Neural progenitor cell (in vitro differentiated cells): ENCODE results near the gene TFCP2. TPM values are rescaled to one million over a fixed set of nuclear protein-coding genes. Genes with fewer than 3 reads are reported as not detected.

Experiments
- DNase-seq: peaks from one replicate; pipeline ENCODE4 v3.0.0-alpha.2; 2016; ENCODE audit warnings: low spot score
- H2AFZ ChIP-seq: fragments of 200-600 bp; sonication (generic); replicated peaks from 2 replicates; pipeline ENCODE4 v1.6.1; 2016; ENCODE audit warnings: antibody characterized with exemption
- H3F3A ChIP-seq: fragments of 200-600 bp; sonication (generic); 2 replicates; pipeline ENCODE4 v1.6.1; 2016; ENCODE audit warnings: antibody characterized with exemption, low read depth
- H3K27ac ChIP-seq: fragments of 200-600 bp; sonication (generic); 2 replicates; pipeline ENCODE4 v1.5.1; 2016; ENCODE audit warnings: mild to moderate bottlenecking
- H3K27me3 ChIP-seq: fragments of 200-600 bp; sonication (generic); 2 replicates; pipeline ENCODE4 v1.6.1; 2016; ENCODE audit warnings: mild to moderate bottlenecking, moderate library complexity
- H3K36me3 ChIP-seq: fragments of 200-600 bp; sonication (generic); 2 replicates; pipeline ENCODE4 v1.5.1; 2016
- H3K4me1 ChIP-seq: fragments of 200-600 bp; sonication (generic); 2 replicates; pipeline ENCODE4 v1.6.1; 2016; ENCODE audit warnings: mixed run types
- H3K4me2 ChIP-seq: fragments of 200-600 bp; sonication (generic); 2 replicates; pipeline ENCODE4 v1.6.1; 2016
- H3K4me3 ChIP-seq: fragments of 200-600 bp; sonication (generic); 2 replicates; pipeline ENCODE4 v1.5.1; 2016
- H3K79me2 ChIP-seq: fragments of 200-600 bp; sonication (generic); 2 replicates; pipeline ENCODE4 v1.6.1; 2016; ENCODE audit warnings: low read depth
- H3K9ac ChIP-seq: fragments of 200-600 bp; sonication (generic); 2 replicates; pipeline ENCODE4 v1.6.1; 2016
- H3K9me3 ChIP-seq: fragments of 200-600 bp; sonication (generic); 2 replicates; pipeline ENCODE4 v1.5.1; 2016; ENCODE audit warnings: low read depth
- H4K20me1 ChIP-seq: fragments of 200-600 bp; sonication (generic); 2 replicates; pipeline ENCODE4 v1.6.1; 2016; ENCODE audit warnings: low read depth
- H3K27ac Mint-ChIP-seq: 3 replicates; pipeline ENCODE4 v1.8.0; 2021; ENCODE audit warnings: mixed read lengths
- H3K27me3 Mint-ChIP-seq: 2 replicates; pipeline ENCODE4 v1.8.0; 2022; ENCODE audit warnings: low read depth, mild to moderate bottlenecking, inconsistent platforms, moderate library complexity, mixed read lengths; ENCODE audit not compliant: insufficient read depth
- H3K36me3 Mint-ChIP-seq: 3 replicates; pipeline ENCODE4 v1.8.0; 2021; ENCODE audit warnings: mixed read lengths
- H3K4me1 Mint-ChIP-seq: 3 replicates; pipeline ENCODE4 v1.8.0; 2021; ENCODE audit warnings: mixed read lengths
- H3K4me3 Mint-ChIP-seq: 3 replicates; pipeline ENCODE4 v1.8.0; 2021; ENCODE audit warnings: mild to moderate bottlenecking, moderate library complexity, mixed read lengths
- H3K9me3 Mint-ChIP-seq: 3 replicates; pipeline ENCODE4 v1.8.0; 2020; ENCODE audit warnings: mixed read lengths
- EZH2 ChIP-seq: fragments of 200-600 bp; sonication (generic); IDR thresholded peaks from 2 replicates; pipeline ENCODE4 v1.6.1; 2017; ENCODE audit warnings: antibody characterized with exemption, mild to moderate bottlenecking, moderate library complexity
- EZH2phosphoT487 ChIP-seq: fragments of 200-600 bp; sonication (generic); IDR thresholded peaks from 2 replicates; pipeline ENCODE4 v1.6.1; 2017; ENCODE audit warnings: antibody characterized with exemption
- total RNA-seq: library from RNA; depleted of rRNA; stranded (reverse); fragments of >200 nt; gene quantifications from 2 replicates; pipeline ENCODE4 v1.2.3, GENCODE V29; 2015; ENCODE audit warnings: low replicate concordance
- TF ChIP-seq, protein P1 (sequence below): fragments of 200-600 bp; sonication (generic); IDR thresholded peaks from 2 replicates; pipeline ENCODE4 v1.5.1; 2017; ENCODE audit warnings: antibody characterized with exemption, mild to moderate bottlenecking

TFCP2 gene
- total RNA-seq, 1 donor from 2014 or later = 28.8 TPM

DNA sequence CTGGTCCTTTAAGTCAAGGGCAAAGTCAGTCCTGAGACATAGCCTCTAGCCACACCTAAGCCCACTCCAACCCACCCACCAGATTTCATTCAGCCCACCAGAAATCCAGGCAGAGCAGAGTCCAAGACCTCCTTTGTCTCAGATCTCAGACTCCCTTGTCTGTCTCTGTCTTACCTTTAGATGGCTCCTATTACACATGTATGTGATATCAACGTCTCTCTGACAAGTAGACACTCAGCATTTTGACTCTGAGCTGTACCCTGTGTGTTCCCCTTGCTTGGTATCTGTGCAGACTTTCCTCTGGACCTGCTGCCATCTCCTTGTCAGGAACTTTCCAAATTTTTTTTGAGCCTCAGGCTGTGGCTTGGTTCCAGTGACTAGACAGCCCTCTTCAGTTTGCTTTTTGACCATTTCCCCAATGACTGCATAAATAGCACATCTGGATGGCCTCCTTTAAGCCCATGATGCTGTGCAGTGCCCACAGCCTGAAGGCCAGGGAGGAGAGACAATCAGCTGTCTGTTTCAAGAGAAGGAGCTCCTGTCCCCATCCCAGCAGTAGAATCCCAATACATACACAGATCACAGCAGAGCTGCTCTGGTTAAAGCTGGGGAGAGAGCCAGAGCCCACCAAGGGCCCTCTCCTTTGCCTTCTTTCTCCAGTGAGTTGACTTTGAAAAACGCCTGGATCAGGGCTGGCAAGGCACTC is 37.9 kb upstream of the TFCP2 start:
- no peaks in the 10 kb centered on the region for H3K4me1 ChIP-seq
- no peak overlapping the region for H3K4me3 Mint-ChIP-seq
- no peaks in the 10 kb centered on the region for H3K79me2 ChIP-seq
- H3K9ac ChIP-seq = no peak overlapping the region
- H3K27me3 Mint-ChIP-seq = peaks cover 8% of the 10 kb centered on the region
- no peaks in the 10 kb centered on the region for H3K9me3 ChIP-seq
- H3K36me3 Mint-ChIP-seq = no peaks in the 10 kb centered on the region
- no peak overlapping the region for H3K4me2 ChIP-seq
- H4K20me1 ChIP-seq = no peaks in the 10 kb centered on the region
- no peaks in the 10 kb centered on the region for H3K27me3 ChIP-seq
- H3F3A ChIP-seq = peaks cover 3% of the 10 kb centered on the region
- H3K36me3 ChIP-seq = no peaks in the 10 kb centered on the region
- H2AFZ ChIP-seq = no peak overlapping the region
- H3K4me3 ChIP-seq = no peak overlapping the region
- H3K27ac Mint-ChIP-seq = no peak overlapping the region
- H3K4me1 Mint-ChIP-seq = no peaks in the 10 kb centered on the region
- DNase-seq = no peak
- H3K9me3 Mint-ChIP-seq = no peaks in the 10 kb centered on the region
- TF ChIP-seq EZH2 (no peak), EZH2phosphoT487 (no peak)
- TF ChIP-seq, protein P1, sequence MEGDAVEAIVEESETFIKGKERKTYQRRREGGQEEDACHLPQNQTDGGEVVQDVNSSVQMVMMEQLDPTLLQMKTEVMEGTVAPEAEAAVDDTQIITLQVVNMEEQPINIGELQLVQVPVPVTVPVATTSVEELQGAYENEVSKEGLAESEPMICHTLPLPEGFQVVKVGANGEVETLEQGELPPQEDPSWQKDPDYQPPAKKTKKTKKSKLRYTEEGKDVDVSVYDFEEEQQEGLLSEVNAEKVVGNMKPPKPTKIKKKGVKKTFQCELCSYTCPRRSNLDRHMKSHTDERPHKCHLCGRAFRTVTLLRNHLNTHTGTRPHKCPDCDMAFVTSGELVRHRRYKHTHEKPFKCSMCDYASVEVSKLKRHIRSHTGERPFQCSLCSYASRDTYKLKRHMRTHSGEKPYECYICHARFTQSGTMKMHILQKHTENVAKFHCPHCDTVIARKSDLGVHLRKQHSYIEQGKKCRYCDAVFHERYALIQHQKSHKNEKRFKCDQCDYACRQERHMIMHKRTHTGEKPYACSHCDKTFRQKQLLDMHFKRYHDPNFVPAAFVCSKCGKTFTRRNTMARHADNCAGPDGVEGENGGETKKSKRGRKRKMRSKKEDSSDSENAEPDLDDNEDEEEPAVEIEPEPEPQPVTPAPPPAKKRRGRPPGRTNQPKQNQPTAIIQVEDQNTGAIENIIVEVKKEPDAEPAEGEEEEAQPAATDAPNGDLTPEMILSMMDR = no peak
- no peak overlapping the region for H3K27ac ChIP-seq

DNA sequence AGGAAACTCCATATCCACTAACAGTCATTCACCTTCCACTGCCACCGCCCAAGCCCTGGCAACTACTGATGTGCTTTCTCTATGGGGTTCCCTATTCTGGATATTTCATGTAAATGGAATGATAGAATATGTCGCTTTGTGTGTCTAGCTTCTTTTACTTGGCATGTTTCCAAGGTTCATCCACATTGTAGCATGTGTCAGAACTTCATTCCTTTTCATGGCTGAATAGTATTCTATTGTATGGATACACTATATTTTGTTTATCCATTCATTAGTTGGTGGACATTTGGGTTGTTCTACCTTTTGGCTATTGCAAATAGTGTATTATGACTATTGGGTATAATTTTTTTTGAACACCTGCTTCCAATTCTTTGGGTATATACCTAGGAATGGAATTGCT is 36.3 kb upstream of the TFCP2 start:
- H3K4me3 Mint-ChIP-seq = no peak overlapping the region

DNA sequence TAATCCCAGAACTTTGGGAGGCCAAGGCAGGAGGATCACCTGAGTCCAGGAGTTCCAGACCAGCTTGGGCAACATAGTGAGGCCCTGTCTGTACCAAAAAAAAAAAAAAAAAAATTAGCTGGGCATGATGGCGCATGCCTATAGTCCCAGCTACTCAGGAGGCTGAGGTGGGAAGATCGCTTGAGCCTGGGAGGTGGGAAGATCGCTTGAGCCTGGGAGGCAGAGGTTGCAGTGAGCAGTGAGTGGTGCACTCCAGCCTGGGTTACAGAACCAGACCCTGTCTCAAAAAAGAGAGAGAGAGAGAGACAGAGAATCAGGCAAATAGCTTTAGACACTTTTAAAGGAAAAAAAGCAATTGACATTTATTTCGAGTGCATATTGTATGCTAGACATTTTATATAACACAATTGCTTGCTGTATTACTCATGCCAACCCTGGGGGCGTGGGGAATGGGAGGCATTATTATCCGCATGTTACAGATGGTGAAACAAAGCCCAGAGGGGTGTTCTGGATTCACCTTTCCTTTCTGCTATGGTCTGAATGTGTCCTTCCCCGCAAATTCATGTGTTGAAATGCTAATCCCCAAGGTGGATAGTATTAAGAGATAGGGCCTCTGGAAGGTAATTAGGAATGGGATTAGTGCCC is 35.2 kb upstream of the TFCP2 start:
- Histone ChIP-seq H3K9ac (no peak overlapping the region), H3K9me3 (no peaks in the 10 kb centered on the region), H4K20me1 (no peaks in the 10 kb centered on the region), H3F3A (no peaks in the 10 kb centered on the region), H3K27me3 (no peaks in the 10 kb centered on the region), H3K4me2 (no peak overlapping the region), H2AFZ (no peak overlapping the region), H3K4me3 (no peak overlapping the region), H3K4me1 (no peaks in the 10 kb centered on the region), H3K79me2 (no peaks in the 10 kb centered on the region), H3K36me3 (no peaks in the 10 kb centered on the region), H3K27ac (no peak overlapping the region)
- no peak overlapping the region for H3K4me3 Mint-ChIP-seq
- peaks cover 6% of the 10 kb centered on the region for H3K27me3 Mint-ChIP-seq
- peaks cover 3% of the 10 kb centered on the region for H3K4me1 Mint-ChIP-seq
- H3K36me3 Mint-ChIP-seq = no peaks in the 10 kb centered on the region
- TF ChIP-seq EZH2phosphoT487 = no peak
- TF ChIP-seq, protein P1 = no peak
- no peak for TF ChIP-seq EZH2
- DNase-seq = no peak
- H3K9me3 Mint-ChIP-seq = no peaks in the 10 kb centered on the region
- peak overlapping the region; percentile 60 for H3K27ac Mint-ChIP-seq

More for the DNA sequence above, 36.3 kb upstream of the TFCP2 start:
- no peaks in the 10 kb centered on the region for H4K20me1 ChIP-seq
- H3K9me3 ChIP-seq = no peaks in the 10 kb centered on the region
- DNase-seq = no peak
- no peaks in the 10 kb centered on the region for H3F3A ChIP-seq
- H3K4me1 Mint-ChIP-seq = peaks cover 3% of the 10 kb centered on the region
- H3K27ac ChIP-seq = no peak overlapping the region
- TF ChIP-seq EZH2phosphoT487 = no peak
- no peak for TF ChIP-seq EZH2
- TF ChIP-seq, protein P1 = no peak
- H3K36me3 ChIP-seq = no peaks in the 10 kb centered on the region
- no peak overlapping the region for H3K4me2 ChIP-seq
- no peaks in the 10 kb centered on the region for H3K4me1 ChIP-seq
- no peak overlapping the region for H3K27ac Mint-ChIP-seq
- no peaks in the 10 kb centered on the region for H3K79me2 ChIP-seq
- H3K27me3 ChIP-seq = no peaks in the 10 kb centered on the region
- no peaks in the 10 kb centered on the region for H3K36me3 Mint-ChIP-seq
- H3K27me3 Mint-ChIP-seq = peaks cover 6% of the 10 kb centered on the region
- H3K4me3 ChIP-seq = no peak overlapping the region
- no peak overlapping the region for H3K9ac ChIP-seq
- no peaks in the 10 kb centered on the region for H3K9me3 Mint-ChIP-seq
- H2AFZ ChIP-seq = no peak overlapping the region
